ENCODE results near the gene CABLES2.

GRCh38 chr20:62352402-62353288 lies 54.4 kb downstream of the CABLES2 start:
- TF ChIP-seq EZH2phosphoT487 (IDR thresholded peaks at IDR 0.05; ENCODE audit: low read depth) (no peak), CTCF (IDR thresholded peaks at IDR 0.05; ENCODE audit: low read depth, low read length) (no peak)
